Fibroblast of upper back skin (primary cell): ENCODE results near the gene GMCL1.
"Not testable (repeated sequence)": the region's sequence is repeated elsewhere in the genome, so short reads cannot be mapped to it uniquely, and the experiment has no call there.

Experiments
- DNase-seq: peaks from one replicate; pipeline ENCODE4 v3.0.0-alpha.2; 2013

Gene GMCL1, protein sequence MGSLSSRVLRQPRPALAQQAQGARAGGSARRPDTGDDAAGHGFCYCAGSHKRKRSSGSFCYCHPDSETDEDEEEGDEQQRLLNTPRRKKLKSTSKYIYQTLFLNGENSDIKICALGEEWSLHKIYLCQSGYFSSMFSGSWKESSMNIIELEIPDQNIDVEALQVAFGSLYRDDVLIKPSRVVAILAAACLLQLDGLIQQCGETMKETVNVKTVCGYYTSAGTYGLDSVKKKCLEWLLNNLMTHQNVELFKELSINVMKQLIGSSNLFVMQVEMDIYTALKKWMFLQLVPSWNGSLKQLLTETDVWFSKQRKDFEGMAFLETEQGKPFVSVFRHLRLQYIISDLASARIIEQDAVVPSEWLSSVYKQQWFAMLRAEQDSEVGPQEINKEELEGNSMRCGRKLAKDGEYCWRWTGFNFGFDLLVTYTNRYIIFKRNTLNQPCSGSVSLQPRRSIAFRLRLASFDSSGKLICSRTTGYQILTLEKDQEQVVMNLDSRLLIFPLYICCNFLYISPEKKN

DNA sequence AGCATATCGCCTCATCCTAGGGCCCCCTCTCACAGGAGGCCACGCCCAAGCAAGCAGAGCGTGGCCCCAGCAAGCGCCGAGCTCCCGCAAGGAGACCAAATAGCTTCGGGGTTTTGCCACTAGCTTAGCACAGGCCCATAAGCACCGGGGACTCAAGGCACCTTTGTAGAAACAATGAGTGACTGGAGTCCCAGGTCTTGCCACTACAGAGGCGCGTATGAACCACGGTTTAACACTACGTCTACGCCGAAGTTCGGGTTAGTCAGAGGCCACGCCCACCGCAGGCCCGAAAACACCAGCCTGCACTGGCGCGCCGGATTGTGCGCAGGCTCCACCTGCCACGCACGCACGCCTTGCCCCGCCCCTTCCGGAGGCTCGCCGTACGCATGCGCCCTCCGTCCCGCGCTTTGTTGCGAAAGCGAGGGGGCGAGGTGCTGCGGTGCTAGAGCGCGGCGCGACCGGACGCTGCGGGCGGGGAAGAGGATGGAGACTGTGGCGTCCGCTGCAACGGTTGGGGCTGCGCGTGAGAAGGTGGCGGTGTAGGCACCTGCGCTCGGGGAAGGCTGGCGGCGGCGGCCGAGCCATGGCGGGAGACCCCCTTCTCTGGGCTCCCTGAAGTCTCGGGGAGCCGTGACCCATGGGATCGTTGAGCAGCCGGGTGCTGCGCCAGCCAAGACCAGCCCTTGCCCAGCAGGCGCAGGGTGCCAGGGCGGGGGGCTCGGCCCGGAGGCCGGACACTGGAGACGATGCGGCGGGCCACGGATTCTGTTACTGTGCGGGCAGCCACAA, at the start of gene GMCL1:
Gene GMCL1, plus strand, starts transcription at position 405 of the 789 bp plus-strand sequence. Its CDS starts 233 bp downstream, at position 638.
- peak; percentile 95 for DNase-seq

DNA sequence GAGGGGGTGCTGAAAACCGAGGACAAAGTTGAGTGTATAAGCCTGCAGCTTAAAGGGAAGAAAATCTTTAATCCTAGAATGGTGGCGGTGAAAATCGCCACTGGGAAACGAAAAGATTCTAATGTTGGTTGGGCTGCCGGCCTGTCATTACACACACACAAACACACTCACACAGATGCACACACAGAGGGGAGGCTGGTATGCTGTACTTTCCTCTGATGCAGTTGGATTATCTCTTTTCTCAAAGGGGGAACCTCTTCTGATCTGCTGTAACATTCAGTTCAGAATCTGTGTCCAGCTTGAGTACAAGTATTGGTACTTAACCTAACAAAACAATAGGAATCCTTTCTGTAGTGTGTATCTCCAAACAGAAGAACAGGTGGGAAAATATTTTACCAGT, 48.5 kb upstream of the GMCL1 start:
- DNase-seq: no peak

DNA sequence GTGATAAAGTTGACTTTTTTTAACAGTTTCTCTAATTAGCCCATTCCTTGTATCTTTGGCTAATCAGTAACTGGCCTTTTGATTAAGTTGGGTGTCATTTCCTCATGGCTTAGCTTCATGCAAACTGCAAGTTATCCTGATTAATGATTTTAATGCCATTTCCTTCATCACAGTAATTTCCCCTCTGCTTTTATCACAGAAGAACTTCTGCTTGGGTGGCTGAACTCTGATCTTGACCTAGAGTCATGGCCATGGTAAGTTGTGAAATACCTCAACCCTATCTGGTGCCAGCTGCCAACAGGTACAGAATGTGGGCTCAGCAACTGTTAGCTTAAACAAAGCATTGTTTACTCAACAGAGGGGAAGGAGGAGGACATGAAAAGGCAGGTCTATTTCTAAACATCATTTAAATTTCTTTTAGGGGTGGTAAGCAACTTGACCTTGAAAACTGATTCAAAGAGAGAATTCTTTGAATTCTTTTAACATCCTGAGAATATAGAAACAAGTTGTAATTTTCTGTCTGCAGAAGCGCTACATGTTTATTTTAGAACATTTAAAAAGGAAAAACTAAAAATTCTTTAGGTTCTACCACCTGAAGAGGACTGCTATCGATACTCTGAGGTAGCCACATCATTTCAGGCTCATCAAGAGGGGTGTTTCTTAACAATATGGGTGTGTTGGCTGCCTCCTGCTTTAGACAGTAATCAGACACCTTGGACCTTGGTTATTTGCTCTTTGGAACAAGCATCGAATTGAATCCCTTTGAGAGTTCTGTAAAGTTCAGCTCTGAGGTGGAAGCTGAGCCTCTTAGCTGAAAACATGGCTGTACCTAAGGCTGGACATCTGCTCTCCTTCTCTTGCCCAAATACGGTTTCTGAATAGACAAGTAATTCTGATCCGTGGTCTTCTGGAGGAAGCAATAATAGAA, 47.9 kb upstream of the GMCL1 start:
- no peak for DNase-seq

DNA sequence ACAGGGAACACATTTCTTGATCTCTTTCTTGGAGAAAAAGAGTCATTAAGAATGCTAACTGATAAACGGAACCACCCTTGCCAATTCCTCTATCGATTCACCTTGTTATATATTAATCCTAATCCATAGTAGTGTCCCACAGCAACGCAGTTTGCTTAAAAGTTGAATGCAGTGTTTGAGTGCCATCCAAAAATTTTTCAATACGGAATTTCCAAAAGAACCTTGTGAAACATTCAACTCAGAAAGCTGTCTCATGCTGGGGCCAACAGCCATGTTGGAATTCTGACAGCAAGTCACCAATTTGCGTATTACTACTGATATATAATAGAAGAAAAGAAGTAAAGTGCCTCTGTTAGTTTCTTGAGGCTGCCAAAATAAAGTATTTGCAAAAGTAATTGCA, 45.2 kb upstream of the GMCL1 start:
- DNase-seq: no peak

DNA sequence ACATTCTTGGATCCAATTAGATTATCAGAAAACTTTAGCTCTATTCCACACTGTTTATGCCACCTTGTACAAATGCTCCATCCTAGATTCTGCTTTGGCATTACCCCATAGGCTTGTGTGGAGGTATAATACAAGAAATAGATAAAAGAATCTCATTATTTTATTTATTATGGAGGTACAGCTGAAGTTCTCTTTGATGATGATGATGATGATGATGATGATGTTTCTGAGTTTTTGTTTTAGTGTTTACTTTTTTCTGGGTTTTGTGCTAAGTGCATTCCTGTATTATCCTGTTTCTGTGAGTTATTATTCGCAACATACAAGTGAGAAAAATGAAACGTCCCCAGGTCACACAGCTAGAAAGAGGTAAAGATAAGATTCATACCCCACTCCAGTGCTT, 44.1 kb upstream of the GMCL1 start:
- DNase-seq: no peak

DNA sequence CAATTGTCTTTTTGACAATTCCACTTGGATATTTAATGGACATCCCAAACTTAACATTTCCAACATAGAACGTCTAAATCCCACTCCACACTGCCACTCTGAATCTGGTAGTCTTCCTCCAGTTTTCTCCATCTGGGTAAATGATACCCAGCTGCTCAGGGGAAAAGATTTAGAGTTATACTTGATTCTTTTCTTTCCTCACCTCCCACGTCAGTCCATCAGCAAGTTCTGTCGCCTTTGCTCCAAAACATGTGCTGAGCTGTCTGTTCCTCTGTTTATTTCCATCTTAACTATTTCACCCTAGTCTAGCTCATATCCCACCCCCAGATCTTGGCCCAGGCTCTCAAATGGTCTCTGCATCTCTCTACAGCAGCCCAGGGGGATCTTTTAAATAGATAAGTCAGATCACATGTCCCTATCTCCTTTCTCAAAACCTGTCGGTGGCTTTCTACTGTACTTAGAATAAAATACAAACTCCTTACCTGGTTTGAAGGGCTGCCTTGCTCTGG, 43.4 kb upstream of the GMCL1 start:
- DNase-seq: no peak

DNA sequence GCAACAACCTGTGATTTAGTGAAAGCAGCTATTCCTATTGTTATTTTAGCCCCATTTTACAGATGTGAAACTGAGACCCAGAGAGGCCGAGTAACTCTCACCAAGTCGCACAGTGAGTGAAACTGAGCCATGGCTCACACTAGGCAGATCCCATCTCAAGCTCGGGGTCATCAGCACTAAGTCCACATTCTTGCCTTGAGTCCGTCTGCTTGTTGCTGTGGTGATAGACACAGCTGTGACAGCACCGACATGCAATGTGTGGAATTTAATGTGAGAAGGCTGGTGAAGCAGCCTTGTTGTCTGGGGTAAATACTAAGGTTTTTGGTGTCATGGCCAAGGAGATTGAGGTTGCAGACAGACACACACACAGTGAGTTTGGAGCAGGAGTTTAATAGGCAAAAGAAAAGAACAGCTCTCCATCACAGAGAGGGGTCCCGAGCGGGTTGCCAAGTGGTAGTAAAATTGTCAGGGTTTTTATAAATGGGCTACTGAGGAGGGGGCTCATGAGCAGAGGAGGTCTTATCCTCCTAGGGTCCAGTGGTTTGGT, 40.2 kb upstream of the GMCL1 start:
- DNase-seq: peak; percentile 90

DNA sequence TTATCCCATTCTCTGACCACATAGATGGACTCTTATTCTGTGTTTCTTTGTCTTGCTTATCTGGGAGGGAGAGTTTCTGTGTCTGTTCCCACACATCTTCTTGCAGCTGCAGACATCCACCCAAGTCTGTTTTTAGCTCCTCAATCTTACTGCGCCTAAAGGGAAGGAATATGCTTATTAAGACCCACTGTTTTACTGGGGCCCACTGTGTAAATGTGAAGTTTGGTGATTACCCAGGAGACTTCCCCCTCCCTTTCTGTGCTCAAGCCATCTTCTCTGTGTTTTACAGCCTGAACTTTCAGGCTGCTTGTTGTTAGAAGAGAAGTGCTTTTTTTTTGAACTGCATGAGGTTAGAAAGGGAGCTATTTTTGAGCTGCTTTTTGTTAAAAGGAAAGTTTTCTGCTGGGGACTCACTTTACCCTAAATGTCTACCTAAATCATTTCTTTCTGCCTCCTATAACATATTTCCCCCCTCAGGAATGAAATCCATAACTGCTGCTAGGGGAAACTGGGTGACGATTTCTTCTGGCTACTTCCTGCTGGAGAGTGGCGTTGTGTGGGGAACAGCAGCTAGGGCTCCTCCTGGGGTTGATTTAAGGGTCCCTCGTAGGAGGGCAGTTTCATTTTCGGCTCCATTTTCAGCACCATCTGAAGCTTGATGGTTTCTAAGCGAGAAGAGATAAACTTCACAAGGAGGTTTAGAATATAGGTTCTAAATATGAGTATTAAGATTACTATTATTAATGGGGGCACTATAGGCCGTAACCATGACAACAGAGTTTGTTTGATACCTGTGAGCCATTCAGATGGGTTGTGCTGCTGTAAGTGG, 39.5 kb upstream of the GMCL1 start:
- DNase-seq: peak; percentile 19

DNA sequence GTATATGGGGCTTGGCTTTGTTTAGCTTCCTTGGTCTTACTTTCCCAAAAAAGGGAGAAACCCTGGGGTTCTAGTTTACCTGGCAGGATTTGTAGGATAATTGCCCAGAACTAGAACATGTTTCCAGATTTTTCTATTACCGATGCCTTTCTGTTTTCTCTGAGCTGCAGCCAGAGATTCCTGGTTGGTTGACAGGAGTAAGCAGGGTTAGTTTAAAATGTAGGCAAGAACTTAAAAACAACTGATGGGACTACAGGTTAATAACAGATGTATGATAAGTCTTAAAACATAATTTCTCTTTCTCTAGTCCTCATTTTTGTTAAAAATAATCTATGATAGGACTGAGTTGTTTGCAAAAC, 38.9 kb upstream of the GMCL1 start:
- no peak for DNase-seq

DNA sequence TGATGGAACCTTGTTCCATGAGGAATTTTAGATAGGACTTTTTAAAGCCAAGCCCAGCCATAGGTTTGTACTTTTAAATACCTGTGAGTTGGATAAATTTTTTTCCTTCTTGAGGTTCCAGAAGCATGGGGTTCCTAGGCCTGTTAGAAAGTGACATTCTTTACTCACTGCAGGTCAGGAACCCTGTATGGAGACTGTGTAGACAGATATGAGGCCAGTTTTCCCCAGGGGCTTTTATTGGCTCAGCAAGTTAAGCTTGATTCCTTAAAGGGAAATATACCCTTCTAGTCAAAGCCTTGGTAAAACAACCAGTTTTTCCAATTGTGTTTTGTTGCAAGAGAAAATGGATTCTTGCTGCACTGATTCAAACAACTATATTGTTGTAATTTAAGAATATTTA, 38.4 kb upstream of the GMCL1 start:
- DNase-seq: peak; percentile 57

DNA sequence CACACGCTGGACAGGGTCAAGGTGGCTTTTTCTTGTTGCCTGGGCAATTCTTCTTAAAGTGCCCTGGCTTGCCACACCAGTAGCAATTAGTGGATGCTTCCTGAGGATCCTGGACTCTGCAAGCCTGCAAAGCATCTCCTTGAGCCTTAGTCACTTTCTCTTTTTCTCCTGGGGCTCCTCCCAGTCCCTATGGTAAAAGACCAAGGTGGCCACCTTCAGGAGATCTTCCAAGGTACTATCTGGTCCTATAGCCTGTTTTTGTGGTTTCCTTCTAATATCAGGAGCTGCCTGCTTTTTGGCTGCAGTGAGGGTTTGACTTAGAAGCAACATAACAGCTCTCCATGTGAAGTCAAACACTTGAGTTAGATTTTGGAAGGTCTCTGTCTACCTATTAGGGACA, 33.3 kb upstream of the GMCL1 start:
- DNase-seq: no peak

DNA sequence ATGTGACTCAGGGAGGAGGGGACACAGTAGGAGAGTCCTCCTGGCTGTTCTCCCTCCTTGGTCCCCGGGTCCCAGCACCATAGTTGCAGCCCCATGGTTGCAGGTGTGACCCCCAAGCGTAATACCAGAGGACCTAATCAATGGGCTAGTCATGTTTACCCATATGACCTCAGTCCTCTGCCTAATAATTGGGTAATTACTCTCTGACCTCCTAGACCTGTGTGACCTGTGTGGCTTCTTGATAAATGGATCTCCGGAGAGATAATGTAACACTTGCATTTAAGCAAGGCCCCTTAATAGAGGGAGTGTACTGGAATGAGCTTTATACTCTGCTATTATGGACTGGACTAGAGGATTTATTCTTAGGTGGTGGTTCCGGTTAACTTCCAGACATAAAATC, 32.2 kb upstream of the GMCL1 start:
- no peak for DNase-seq

DNA sequence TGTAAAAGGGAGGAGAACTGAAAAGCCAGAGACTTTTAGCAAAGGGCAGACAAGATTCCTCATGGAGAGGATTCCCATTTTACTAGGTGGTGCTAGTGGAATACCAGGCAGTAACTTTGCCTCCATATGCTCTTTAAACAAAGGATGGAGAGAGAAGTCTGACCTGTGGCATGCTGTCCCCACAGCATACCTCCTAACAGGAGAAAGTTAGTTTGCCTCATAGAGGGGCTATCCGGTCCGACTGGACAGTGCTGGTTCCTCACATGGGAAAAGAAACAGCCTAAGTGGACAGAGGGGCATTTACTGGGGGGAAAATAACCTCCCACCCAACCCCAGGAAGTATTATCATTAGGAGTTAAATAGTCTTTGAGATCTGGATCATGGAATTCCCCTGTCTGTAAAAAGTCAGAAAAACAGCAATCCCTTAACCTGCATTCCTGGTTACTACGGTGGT, 31.6 kb upstream of the GMCL1 start:
- DNase-seq: no peak

DNA sequence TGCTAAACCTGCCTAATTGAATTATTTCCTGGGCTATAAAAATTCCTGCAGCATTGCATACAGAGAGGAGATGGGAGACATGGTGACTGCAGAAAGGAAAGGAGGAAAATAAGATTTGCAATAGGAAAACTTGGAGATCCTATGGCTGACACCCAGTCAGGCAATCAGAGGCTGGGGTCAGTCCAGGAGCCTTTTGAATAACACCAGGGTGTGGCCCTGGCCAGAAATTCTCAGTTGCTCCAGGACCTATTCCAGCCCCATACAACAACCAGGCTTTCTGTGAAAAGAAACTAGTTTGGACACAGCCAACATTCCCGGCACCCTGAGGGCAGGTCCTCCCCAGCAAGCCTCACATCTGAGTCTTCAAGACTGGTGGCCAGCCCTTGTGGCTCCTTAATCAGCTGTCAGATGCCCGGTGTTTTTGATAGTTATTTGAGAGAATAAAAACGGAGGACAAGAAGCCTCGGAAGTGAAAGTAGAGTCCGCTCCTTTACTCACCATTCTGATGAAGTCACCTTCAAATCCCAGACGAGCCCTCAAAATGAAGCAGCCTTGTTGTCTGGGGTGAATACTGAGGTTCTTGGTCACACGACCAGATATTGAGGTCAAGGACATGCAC, 31.1 kb upstream of the GMCL1 start:
- peak; percentile 67 for DNase-seq

DNA sequence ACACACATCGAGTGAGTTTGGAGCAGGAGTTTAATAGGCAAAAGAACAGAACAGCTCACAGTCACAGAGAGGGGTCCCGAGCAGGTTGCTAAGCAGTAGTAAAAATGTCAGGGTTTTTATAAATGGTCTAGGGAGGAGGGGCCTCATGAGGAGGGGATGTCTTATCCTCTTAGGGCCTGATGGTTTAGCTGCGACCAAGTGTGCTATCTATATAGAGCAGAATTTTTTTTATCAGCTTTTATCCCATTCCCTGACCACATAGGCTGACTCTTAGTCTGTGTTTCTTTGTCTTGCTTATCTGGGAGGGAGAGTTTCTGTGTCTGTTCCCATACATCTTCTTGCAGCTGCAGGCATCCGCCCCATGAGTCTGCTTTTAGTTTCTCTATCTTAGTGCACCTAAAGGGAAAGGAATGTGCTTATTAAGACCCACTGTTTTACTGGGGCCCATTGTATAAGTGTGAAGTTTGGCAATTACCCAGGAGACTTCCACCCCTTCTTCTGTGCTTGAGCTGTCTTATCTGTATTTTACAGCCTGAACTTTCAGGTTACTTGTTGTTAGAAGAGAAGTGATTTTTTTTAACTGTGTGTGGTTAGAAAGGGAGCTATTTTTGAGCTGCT, 30.4 kb upstream of the GMCL1 start:
- DNase-seq: peak; percentile 71

DNA sequence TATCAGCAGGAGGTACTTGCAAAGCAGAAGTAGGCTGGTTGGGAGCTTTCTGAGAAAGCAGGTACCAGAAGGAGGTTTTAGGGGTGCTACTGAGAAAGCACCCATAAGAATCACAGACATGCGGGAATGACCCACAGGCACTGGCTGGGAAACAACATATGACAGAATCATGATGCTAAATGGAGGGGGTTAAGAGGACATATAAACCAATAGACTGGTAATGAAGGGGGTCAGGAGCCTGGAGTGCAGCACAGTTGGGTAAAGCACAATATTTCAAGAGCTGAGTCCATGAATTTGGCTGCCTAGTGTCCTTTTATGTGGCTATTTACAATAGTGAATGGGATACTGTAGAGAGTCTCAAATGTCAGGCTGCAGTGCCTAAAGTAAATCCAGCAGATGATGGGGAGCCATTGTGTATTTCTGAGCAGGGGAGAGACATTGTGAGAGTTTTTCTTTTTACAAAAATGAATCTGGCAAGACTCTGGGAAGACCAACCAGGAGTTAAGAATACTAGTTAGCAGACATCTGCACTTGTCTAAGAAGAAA, 27.6 kb upstream of the GMCL1 start:
- DNase-seq: no peak

DNA sequence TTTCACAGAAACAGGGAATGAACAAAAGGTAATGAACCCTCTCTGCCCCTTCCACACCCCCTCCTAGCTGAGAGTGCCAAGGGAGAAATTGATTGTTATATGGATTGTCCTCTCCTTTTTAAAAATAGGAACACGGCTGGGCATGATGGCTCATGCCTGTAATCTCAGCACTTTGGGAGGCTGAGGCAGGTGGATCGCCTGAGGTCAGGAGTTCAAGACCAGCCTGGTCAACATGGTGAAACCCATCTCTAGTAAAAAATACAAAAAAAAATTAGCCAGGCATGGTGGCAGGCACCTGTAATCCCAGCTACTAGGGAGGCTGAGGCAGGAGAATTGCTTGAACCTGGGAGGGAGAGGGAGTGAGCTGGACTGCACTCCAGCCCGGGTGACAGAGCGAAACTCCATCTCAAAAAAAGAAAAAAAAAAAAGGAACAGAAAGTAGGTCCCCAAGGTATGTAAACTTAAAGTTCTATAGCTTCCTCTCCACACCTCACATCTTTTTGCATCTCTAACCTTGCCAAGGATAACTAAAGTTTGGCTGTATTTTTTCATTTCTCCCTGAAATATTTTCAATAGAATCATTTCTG, 26.6 kb upstream of the GMCL1 start:
- DNase-seq: not testable (repeated sequence)

DNA sequence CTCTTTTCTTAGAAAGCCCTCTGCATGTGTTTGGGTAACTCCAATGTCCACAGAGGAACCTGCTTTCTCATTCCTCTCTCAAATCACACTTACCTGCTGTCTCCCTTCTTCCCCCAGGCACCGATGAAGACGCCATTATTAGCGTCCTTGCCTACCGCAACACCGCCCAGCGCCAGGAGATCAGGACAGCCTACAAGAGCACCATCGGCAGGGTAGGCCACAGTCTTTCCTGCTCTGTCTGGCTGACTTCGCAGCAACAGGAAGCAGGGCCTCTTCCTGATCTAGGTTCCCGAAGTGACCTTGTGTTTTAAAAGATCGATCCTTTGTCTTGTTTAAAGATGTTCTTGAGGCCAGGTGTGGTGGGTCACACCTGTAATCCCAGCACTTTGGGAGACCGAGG, 25.0 kb upstream of the GMCL1 start:
- DNase-seq: no peak

DNA sequence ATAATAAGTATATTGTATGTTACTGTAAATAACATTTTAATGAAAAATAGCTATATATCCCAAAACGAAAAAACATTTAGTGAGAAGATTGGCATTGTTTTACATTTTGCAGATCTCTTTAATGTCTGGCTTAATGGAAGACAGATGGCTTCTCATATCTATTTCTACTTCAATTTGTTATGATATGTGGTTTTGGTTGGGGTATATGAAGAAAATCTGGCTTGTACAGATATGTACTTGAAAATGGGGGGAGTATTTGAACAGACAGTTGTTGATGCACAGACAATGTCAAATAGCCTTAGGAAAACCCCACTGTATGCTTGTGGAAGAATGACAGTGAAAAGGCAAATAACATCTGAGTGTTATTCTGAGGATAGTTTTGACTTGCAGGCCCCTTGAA, 23.6 kb upstream of the GMCL1 start:
- DNase-seq: no peak
